Heart left ventricle (tissue), 16 donors: Measurements from ENCODE around the gene KCTD13. TPM values are rescaled to one million over a fixed set of nuclear protein-coding genes. Genes with fewer than 3 reads are reported as not detected.
A peak's percentile ranks its signal among the peaks of the same experiment; 100 is the strongest.

Experiments used
- ATAC-seq, 4 donors: fragments of 200-7000 bp; cut with Tn5 transposase; one replicate each; pipeline ENCODE4 v1.9.1; 2020 to 2022; ENCODE audit warnings: moderate library complexity in 4 of 4, mild to moderate bottlenecking in 3 of 4, moderate number of reproducible peaks in 1 of 4
- DNase-seq, 5 donors: peaks; one replicate each; pipeline ENCODE4 v3.0.0-alpha.2; 2020
- H3K27ac ChIP-seq, 12 donors: fragments of 200-600 bp; sonication (generic) in 4 of 12; one replicate each; pipeline versions ENCODE4 v1.5.0 to v1.8.0; 2016 to 2022; ENCODE audit warnings: mild to moderate bottlenecking in 2 of 12
- H3K27me3 ChIP-seq, 9 donors: fragments of 200-600 bp; sonication (generic) in 2 of 9; one replicate each; pipeline versions ENCODE4 v1.5.1 to v1.8.0; 2016 to 2022; ENCODE audit warnings: mild to moderate bottlenecking in 3 of 9
- H3K36me3 ChIP-seq, 9 donors: fragments of 200-600 bp; sonication (generic) in 2 of 9; one replicate each; pipeline versions ENCODE4 v1.5.0 to v1.8.0; 2018 to 2022; ENCODE audit warnings: mild to moderate bottlenecking in 2 of 9
- H3K4me1 ChIP-seq, 12 donors: fragments of 200-600 bp; sonication (generic) in 4 of 12; one replicate each; pipeline versions ENCODE4 v1.5.0 to v1.8.0; 2016 to 2022; ENCODE audit warnings: mild to moderate bottlenecking in 3 of 12
- H3K4me3 ChIP-seq, 12 donors: fragments of 200-600 bp; sonication (generic) in 4 of 12; one replicate each; pipeline versions ENCODE4 v1.5.0 to v1.8.0; 2017 to 2022; ENCODE audit warnings: mild to moderate bottlenecking in 9 of 12, moderate library complexity in 4 of 12
- H3K9me3 ChIP-seq, 12 donors: fragments of 200-600 bp; sonication (generic) in 4 of 12; one replicate each; pipeline versions ENCODE4 v1.5.0 to v1.8.0; 2016 to 2022; ENCODE audit warnings: mild to moderate bottlenecking in 1 of 12
- CTCF ChIP-seq, 12 donors: fragments of 200-600 bp; sonication (generic) in 4 of 12; IDR thresholded peaks; one replicate each; pipeline versions ENCODE4 v1.5.0 to v1.8.0; 2018 to 2022; ENCODE audit warnings: antibody characterized with exemption in 12 of 12, mild to moderate bottlenecking in 5 of 12
- POLR2A ChIP-seq, 2 donors: fragments of 450-650 bp; IDR thresholded peaks; one replicate each; pipeline ENCODE4 v1.6.1; 2017; ENCODE audit warnings: antibody characterized with exemption in 2 of 2, mild to moderate bottlenecking in 2 of 2, moderate library complexity in 2 of 2
- WGBS, 4 donors: extraction: QIAGEN DNeasy Blood & Tissue Kit in 2 of 4; methylation state at CpG; one replicate each; pipeline versions ENCODE4 v1.1.5 to v1.1.7; 2013 to 2018; 5-methylcytosine and 5-hydroxymethylcytosine counted together
- intact Hi-C, 10 donors: fragments of 100-400 bp; cut with DNase I; formaldehyde crosslinking; loops; one replicate each; pipeline versions ENCODE4 v1.11.1 to v1.14.2; 2022
- polyA plus RNA-seq, 2 donors: library from polyadenylated mRNA; stranded (reverse); fragments of 200-250 nt; gene quantifications; one replicate each; pipeline ENCODE4 v1.2.3, GENCODE V29; 2013
- total RNA-seq, 9 donors: library from RNA; depleted of rRNA in 2 of 9; stranded (reverse); fragments of >200 nt in 2 of 9; fragmentation: NEBNext Ultra II Directional in 3 of 9; extraction: Animal tissue kit (Norgen Biotek cat#: 25700) in 3 of 9; gene quantifications; one replicate each; pipeline versions ENCODE4 v1.1.0 to v1.2.4, GENCODE V29; 2016 to 2023
- donor health status: ischemic (EF 13 %, LVEDD 7.1; RV severe dilation, severe dysfunction).
- donor health status: healthy with polysubstance abuse.
- donor health status: DM: no; HTN: yes; CAD: no.
- donor health status: DM: no; HTN: no; CAD: no.
- donor health status: ischemic (EF 25% LVEDD 6.9; RV normal size, moderate dysfunction).
- donor health status: ischemic (EF 25% LVEDD 5.7; RV mildly dilated, moderate dysfunction).
- donor health status: healthy.
- donor health status: DM: yes; HTN: yes; CAD: no.
- donor health status: ischemic (EF 35%, LVEDD 5.7; RV mildly dilated, moderate dysfunction).
- donor health status: nonischemic (EF 11% LVEDD 7.7; RV severe dilation, severe dysfunction).
- donor health status: DM: yes; HTN: yes; CAD: no.
- donor health status: PGD.
- donor health status: ischemic (EF 29% LVEDD 5.4; RV normal size, mild dysfunction).
- donor health status: nonischemic (EF 23%, LVEDD 6.1; RV moderate dilation, normal function).

KCTD13 gene
- total and polyA plus RNA-seq, 11 donors, result 3.6 to 9.1 (median 6.6) TPM

- 44 to 56% (median 47%) methylated on average over 23 to 31 of the region's 31 CpGs for WGBS, 4 donors
- Histone ChIP-seq H3K27ac (no peak overlapping the region), H3K9me3 (no peaks in the 10 kb centered on the region), H3K36me3 (no peaks in the 10 kb centered on the region), H3K4me1 (peaks cover 0 to 23% (median 7%) of the 10 kb centered on the region in 12 donors), H3K4me3 (peak overlapping the region in 10 of 12 donors; percentile 38 to 77 (median 64)), H3K27me3 (peaks cover 6 to 30% (median 19%) of the 10 kb centered on the region in 9 donors)
- DNase-seq (no peak), ATAC-seq (no peak)
- TF ChIP-seq POLR2A (IDR thresholded peaks at IDR 0.05), result no peak
- no peak for TF ChIP-seq CTCF (IDR thresholded peaks at IDR 0.05)
- intact Hi-C loops, result loop anchor here in 1 of 10 donors (1.0 kb wide), 1 partner anchor 25 kb away; the partner anchor contains the start of gene KCTD13
Measured at GRCh38 chr16:29900888-29901606, 25.0 kb downstream of the KCTD13 start.

GRCh38 chr16:29900102-29900887, 25.7 kb downstream of the KCTD13 start, which contains the start of gene ASPHD1:
TSS of gene ASPHD1 (plus strand) at chr16:29900488. CDS start at chr16:29900972, 484 bp downstream.
- Histone ChIP-seq H3K27me3 (peaks cover 6 to 30% (median 19%) of the 10 kb centered on the region in 9 donors), H3K4me3 (peak within 1 kb of the TSS; percentile 38 to 77 (median 60)), H3K9me3 (no peaks in the 10 kb centered on the region), H3K4me1 (peaks cover 0 to 23% (median 7%) of the 10 kb centered on the region in 12 donors), H3K36me3 (no peaks in the 10 kb centered on the region), H3K27ac (peak within 1 kb of the TSS in 3 of 12 donors; percentile 16 to 37 (median 30))
- no peak for TF ChIP-seq POLR2A (IDR thresholded peaks at IDR 0.05)
- no peak for TF ChIP-seq CTCF (IDR thresholded peaks at IDR 0.05)
- DNase-seq (peak; percentile 60 to 85 (median 71)), ATAC-seq (peak; percentile 49 to 90 (median 82))
- WGBS, 4 donors, result 1 to 2% (median 1%) methylated on average over 39 to 67 of the region's 67 CpGs
- intact Hi-C loops, result loop anchor here in 1 of 10 donors (1.0 kb wide), 1 partner anchor 26 kb away; the partner anchor contains the start of gene KCTD13

- 1 to 3% (median 1%) methylated on average over 16 to 29 of the region's 29 CpGs for WGBS, 4 donors
- H3K4me3 ChIP-seq, result peak within 1 kb of the TSS; percentile 38 to 77 (median 60)
- ATAC-seq, result peak in 3 of 4 donors; percentile 34 to 66 (median 45)
- H3K9me3 ChIP-seq, result no peaks in the 10 kb centered on the region
- H3K27ac ChIP-seq, result peak within 1 kb of the TSS in 3 of 12 donors; percentile 16 to 37 (median 30)
- no peaks in the 10 kb centered on the region for H3K36me3 ChIP-seq
- intact Hi-C loops, result loop anchor here in 1 of 10 donors (1.0 kb wide), 1 partner anchor 27 kb away; the partner anchor contains the start of gene KCTD13
- peaks cover 6 to 30% (median 19%) of the 10 kb centered on the region in 9 donors for H3K27me3 ChIP-seq
- no peak for TF ChIP-seq POLR2A (IDR thresholded peaks at IDR 0.05)
- TF ChIP-seq CTCF (IDR thresholded peaks at IDR 0.05), result peak in 1 of 12 donors; percentile 17
- H3K4me1 ChIP-seq, result peaks cover 0 to 23% (median 7%) of the 10 kb centered on the region in 12 donors
- peak in 3 of 5 donors; percentile 54 to 73 (median 60) for DNase-seq
Measured at GRCh38 chr16:29899516-29900101, 26.4 kb downstream of the KCTD13 start, which contains the start of gene SEZ6L2. TSS of gene SEZ6L2 (minus strand) at chr16:29899550. CDS start at chr16:29899019, 531 bp downstream.
